CD4-positive, alpha-beta T cell treated with Interleukin-12 subunit alpha and Interleukin-12 subunit beta, for 1 hour (primary cell): ENCODE results near the gene ATP5F1A.

ENCODE experiments used
- DNase-seq: peaks from one replicate; pipeline ENCODE4 v3.0.0-alpha.2; 2020

ATP5F1A gene

DNA sequence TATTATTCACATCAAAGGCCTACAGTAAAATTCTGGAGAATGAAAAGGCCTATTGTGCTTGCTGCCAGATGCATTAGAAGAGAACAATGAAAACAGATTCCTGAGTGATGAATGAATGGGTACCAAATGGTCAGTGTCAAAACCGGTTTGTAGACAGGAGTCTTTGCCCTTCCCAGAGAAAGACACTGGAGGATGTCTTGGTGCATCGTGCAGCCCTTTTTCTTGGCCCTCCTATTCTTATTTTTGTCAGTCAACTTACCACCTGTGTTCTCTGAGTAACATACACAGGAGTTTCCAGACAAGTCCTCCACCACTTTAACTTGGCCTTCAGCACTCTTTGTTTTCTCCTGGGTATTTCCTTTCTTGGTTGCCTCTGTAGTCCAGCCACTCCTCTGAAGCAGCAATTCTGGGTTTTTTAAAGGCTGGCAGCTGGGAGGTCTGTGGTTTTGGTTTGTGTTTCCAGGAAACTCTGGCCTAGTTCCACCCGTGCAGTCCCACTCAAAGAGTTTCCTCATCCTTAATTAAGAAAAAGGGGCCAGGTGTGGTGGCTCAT, 55.4 kb downstream of the ATP5F1A start:
- DNase-seq: peak; percentile 30

DNA sequence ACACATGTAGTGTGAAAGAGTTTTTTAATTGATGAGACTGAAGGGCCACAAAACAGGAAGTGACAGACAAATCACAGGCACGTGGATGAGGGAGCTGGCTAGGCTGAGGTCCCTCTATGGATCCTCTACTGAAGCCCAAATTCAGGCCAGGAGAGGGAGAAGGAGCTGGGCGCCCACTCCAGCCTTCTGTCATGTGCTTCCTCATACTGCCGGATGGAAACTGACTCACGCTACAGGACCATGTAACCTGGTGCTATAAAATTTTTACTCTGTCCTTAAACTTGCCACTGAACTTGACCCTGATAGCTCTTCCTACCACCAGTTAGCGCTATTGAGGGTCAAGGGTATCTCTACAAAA, 57.4 kb downstream of the ATP5F1A start:
- DNase-seq: no peak

DNA sequence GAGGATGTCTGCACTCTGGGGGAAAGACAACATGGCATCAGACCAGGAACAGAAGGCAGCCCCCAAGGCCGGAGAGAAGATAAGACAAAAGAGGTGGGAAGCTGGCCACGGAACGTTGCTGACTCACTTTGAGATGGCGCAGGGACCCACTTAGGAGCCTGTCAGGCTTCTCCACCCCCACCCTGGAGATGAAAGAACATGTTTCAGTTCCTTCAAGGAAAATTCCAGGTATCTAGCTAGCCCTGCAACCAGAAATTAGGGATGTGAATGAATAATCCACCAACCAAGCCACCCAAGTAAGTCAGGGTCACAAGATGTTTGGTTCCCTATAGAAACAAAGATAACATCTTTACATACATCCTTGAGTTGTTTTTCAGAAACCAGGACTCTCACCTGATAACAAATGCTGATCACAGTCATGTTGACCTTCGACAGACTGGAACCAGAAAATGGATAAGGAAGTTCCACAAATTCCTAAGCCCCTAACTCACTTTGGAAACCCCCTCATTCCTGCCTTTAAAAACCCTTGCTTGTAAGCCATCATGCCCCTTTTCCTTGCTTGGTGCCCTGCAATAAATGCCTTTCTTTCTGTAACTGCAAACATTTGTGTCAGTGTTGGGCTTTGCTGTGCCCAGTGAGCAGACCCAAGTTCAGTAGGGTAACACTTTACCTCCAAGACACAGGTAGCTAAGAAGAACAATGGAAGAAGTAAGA, 57.9 kb downstream of the ATP5F1A start:
- DNase-seq: no peak

DNA sequence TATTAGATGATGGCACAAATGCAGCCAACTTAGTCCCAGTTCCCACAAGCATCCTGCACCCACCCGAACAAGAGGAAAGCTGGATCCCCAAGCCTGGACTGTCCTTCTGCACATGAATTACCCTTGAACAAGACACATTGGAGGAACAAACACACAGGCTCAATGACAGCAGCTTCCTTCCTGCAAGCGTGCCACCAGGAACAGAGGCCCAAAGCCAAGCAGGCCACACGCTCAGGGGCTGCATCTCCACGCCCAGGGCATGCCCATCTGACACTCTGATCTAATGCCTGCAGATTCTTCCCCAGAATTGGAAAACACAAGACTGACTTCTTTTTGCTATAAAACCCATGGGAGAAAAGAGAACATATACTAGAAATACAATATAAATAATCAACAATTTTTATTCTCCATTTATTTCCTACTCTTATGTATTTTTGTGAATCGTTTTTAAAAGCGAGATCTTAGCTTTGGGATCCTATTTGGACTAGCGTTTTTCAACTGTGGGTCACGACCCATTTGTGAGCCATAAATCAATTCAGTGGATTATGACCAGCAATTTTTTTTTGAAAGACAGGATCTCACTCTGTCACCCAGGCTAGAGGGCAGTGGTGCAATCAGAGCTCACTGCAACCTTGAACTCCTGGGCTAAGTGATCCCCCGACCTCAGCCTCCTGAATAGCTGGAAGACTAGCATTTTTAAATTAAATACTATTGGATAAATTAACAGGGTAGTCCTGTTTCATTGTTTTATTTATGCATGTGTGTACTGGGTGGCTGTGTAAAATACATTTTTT, 60.4 kb downstream of the ATP5F1A start:
- DNase-seq: no peak

DNA sequence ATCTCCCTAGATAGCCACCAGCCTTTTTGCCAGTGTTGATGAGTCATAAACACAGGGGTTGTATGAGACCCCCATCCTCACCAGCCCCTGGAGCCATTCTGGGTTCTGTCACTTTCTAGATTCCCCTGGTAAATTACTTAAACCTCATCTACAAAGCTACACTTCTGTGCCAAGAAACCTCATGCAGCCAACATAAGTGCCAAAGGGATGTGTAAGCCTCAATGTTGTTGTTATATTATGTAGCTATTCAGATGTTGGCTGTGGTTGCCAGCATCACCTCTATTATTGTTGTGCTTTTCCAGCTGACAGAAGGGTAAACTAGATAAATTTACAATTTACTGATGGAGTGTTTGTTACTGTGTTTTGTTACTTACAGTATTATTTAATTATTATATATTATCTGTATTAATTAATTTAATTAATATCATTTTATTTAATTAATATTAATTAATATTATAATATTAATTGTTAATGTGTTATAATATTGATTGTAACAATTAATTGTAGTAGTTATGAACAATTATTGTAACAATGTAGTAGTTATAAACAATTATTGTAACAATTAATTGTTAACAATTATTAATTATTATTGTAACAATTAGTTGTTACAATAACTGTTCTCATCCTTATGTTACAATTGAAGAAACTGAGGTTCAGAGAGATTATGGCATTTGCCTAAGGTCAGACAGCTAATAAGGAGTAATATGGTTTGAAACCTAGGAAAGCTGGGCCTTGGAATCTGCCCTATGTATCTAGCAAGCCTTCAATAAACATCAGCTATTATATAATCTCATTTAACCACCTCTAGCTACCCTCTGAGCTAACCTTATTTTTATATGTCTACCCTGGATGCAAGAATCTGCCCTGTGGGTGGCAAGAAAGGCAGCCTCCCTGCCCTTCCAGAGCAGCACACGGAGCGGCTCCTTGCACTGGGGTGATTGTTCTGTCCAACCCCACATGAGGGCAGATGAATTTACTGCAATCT, 62.1 kb downstream of the ATP5F1A start:
- no peak for DNase-seq

DNA sequence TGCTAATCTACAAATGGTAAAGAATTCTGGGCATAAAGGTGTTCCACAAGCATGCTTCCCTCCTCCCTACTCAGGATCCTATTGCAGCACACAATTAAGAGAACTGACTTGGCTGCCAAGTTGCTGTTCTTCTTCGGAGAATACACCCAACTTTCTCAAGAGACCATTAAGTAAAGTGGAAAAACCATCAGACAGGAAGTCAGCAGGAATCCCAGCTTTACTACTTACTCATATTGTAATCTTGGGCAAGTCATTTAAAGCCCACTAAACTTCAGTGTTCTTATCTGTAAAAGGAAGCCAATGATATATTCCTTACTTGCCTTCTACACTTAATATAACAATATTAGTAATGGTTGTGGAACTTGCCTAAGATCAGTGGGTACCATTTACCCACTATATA, 63.9 kb downstream of the ATP5F1A start:
- no peak for DNase-seq

DNA sequence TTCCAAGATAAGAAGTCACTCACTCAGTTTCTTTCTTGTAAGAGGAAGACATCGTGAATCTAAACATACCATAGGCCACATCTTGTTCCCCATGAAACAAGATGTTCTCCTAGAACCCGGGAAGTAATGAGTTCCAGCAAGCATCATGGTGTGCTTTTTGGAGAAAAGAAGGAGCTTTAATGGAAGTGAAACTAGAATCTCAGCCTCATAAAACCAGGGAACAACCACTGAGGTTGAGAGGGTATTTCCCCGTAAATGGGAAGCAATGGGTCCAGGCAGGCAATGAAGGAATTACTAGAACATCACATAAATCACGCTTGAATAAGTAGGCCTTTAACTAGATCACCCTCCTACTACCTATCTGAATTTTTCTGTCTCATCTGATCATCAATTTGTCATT, 66.4 kb downstream of the ATP5F1A start:
- DNase-seq: no peak
